ENCODE data around the gene ANKRD40CL.
A peak's percentile ranks its signal among the peaks of the same experiment; 100 is the strongest.

The ANKRD40CL gene

DNA sequence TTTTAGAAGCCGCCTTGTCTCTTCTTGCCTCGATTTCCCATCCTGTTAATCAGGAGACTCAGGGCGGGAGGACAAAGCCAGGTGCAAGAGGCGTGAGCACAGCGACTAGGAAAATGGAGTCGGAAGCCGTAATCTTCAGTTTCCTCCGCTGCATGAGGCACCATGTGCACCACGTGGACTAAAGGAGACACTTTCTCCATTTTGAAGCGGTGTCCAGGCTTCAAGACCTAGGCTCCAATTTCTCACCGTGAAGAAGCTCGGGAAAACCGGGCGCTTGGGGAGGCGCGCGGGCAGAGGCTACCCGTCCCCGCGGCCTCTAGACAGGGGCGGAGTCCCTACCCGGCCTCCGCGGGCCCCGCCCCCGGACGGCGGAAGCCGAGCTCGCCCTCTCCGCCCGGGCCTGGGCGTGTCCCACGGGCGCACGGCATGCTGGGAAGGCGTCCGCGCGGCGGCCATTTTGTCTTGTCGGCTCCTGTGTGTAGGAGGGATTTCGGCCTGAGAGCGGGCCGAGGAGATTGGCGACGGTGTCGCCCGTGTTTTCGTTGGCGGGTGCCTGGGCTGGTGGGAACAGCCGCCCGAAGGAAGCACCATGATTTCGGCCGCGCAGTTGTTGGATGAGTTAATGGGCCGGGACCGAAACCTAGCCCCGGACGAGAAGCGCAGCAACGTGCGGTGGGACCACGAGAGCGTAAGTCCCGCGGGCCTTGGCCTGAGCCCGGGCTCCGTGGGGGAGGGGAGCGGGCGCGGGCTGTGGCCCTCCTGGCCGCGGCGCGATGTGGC, 48.0 kb downstream of the ANKRD40CL start, which contains the start of gene LUC7L3:
Gene LUC7L3, plus strand, starts transcription at position 460 of the 780 bp plus-strand sequence. Its CDS starts 130 bp downstream, at position 590.
- CTCF ChIA-PET, result interaction anchor here (0.9 to 1.0 kb wide), 3 partner anchors 11 to 67 kb away, joined by 3 to 4 read pairs (median 3); no protein-coding TSS in a partner anchor

DNA sequence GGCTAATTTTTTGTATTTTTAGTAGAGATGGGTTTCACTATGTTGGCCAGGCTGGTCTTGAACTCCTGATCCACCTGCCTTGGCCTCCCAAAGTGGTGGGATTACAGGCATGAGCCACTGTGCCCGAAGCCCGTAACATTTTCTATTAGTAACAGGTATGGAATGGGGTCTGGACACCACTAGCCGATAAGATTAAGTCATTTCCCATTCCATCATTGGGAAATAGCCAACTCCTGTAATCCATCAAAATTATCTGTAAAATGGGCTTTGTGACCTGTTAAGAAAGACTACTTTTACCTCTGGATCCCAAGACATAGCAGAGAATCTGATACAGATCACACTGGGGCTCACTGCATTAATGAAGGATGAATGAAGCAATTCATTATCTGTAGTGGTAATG, 51.8 kb downstream of the ANKRD40CL start:
- ChIA-PET POLR2A (no interaction called here), CTCF (interaction anchor here (1.6 kb wide), 1 partner anchor 67 kb away, joined by 3 read pairs; no protein-coding TSS in a partner anchor)
- DNase-seq (ENCODE audit: extremely low spot score), result no peak
- TF ChIP-seq, protein P1, sequence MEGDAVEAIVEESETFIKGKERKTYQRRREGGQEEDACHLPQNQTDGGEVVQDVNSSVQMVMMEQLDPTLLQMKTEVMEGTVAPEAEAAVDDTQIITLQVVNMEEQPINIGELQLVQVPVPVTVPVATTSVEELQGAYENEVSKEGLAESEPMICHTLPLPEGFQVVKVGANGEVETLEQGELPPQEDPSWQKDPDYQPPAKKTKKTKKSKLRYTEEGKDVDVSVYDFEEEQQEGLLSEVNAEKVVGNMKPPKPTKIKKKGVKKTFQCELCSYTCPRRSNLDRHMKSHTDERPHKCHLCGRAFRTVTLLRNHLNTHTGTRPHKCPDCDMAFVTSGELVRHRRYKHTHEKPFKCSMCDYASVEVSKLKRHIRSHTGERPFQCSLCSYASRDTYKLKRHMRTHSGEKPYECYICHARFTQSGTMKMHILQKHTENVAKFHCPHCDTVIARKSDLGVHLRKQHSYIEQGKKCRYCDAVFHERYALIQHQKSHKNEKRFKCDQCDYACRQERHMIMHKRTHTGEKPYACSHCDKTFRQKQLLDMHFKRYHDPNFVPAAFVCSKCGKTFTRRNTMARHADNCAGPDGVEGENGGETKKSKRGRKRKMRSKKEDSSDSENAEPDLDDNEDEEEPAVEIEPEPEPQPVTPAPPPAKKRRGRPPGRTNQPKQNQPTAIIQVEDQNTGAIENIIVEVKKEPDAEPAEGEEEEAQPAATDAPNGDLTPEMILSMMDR (IDR thresholded peaks at IDR 0.05; ENCODE audit: control extremely low read depth, extremely low read depth, low read depth, missing control alignments), result no peak

More for the DNA sequence above, 48.0 kb downstream of the ANKRD40CL start, which contains the start of gene LUC7L3:
- TF ChIP-seq, protein P1 (IDR thresholded peaks at IDR 0.05; ENCODE audit: control extremely low read depth, extremely low read depth, low read depth, missing control alignments), result no peak
- DNase-seq (ENCODE audit: extremely low spot score), result peak; percentile 98
- POLR2A ChIA-PET, result interaction anchor here (0.7 to 1.0 kb wide), 3 partner anchors 8 to 236 kb away, joined by 3 to 4 read pairs (median 4); partner anchors contain the start of gene TOB1

DNA sequence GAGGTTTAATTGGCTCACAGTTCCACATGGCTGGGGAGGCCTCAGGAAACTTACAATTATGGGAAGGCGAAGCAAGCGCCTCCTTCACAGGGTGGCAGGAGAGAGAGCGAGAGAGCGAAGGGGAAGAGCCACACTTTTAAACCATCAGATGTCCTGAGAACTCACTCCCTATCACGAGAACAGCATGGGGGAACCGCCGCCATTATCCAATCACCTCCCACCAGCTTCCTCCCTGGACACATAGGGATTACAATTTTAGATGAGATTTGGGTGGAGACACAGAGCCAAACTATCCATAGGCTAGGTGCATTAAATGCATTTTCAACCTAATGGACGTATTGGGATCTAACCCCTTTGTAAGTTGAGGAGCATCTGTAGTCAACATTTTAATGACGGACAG, 54.7 kb downstream of the ANKRD40CL start:
- CTCF ChIA-PET, result no interaction called here
- TF ChIP-seq, protein P1 (IDR thresholded peaks at IDR 0.05; ENCODE audit: control extremely low read depth, extremely low read depth, low read depth, missing control alignments), result no peak
- no peak for DNase-seq (ENCODE audit: extremely low spot score)
- POLR2A ChIA-PET, result no interaction called here
